ENCODE measurements around the gene VGLL2.
"Not testable (repeated sequence)": the region's sequence is repeated elsewhere in the genome, so short reads cannot be mapped to it uniquely, and the experiment has no call there.

VGLL2 gene

DNA sequence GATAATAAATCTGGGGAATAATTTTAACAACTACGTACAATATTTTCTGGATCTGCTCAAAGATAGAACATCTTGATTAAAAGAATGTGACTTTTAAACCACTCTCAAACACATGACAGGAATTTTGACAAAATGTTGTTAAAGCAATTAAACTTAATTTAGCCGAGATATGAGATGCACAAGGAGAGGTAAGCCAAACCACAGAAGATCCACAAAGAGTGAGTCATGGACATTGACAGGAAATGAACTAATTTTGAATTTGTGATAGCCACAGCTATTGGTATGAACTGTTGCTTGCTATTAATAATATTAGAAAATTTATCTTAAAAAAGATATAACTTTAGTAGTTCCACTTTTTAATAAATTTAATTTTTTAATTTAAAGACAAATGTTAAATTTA, 27.8 kb upstream of the VGLL2 start:
- no peaks in the 10 kb centered on the region for H3K36me3 ChIP-seq
- H3K9ac ChIP-seq, result no peak overlapping the region
- H3K27me3 ChIP-seq, result no peaks in the 10 kb centered on the region
- no peak for TF ChIP-seq Cebpa-rat (IDR thresholded peaks at IDR 0.05)
- H4K20me1 ChIP-seq, result no peaks in the 10 kb centered on the region
- H3K9me3 ChIP-seq (replicated peaks in 1 of 11), result no peaks in the 10 kb centered on the region
- no peak overlapping the region for H3K4me3 ChIP-seq
- peaks cover 0 to 19% (median 6%) of the 10 kb centered on the region in 10 experiments; a peak in 10 of 20 replicates for H3K4me1 ChIP-seq
- H3K4me2 ChIP-seq, result peak overlapping the region in 6 of 11 experiments; percentile 19 to 58 (median 36); a peak in 7 of 22 replicates
- no peak overlapping the region for H3K27ac ChIP-seq

DNA sequence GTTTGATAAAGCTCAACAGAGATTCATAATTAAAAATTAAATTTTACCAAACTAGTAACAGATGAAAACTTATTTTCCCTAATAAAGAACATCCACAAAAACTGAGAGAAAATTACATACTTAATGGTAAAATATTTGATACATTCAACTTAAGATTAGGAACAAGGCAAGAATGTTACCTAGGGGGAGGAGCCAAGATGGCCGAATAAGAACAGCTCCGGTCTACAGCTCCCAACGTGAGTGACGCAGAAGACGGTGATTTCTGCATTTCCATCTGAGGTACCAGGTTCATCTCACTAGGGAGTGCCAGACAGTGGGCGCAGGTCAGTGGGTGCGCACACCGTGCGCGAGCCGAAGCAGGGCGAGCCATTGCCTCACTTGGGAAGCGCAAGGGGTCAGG, 20.8 kb upstream of the VGLL2 start:
- H3K4me3 ChIP-seq; H3K9ac ChIP-seq; H3K36me3 ChIP-seq; H3K27me3 ChIP-seq; H3K9me3 ChIP-seq (replicated peaks in 1 of 11); H3K27ac ChIP-seq; H4K20me1 ChIP-seq; H3K4me1 ChIP-seq; H3K4me2 ChIP-seq: not testable (repeated sequence)

DNA sequence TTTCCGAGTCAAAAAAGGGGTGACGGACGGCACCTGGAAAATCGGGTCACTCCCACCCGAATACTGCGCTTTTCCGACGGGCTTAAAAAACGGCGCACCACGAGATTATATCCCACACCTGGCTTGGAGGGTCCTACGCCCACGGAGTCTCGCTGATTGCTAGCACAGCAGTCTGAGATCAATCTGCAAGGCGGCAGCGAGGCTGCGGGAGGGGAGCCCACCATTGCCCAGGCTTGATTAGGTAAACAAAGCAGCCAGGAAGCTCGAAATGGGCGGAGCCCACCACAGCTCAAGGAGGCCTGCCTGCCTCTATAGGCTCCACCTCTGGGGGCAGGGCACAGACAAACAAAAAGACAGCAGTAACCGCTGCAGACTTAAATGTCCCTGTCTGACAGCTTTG, 20.4 kb upstream of the VGLL2 start:
- H3K4me3 ChIP-seq; H3K27me3 ChIP-seq; H4K20me1 ChIP-seq; H3K36me3 ChIP-seq; H3K27ac ChIP-seq; H3K9ac ChIP-seq; H3K4me1 ChIP-seq; H3K4me2 ChIP-seq; H3K9me3 ChIP-seq (replicated peaks in 1 of 11): not testable (repeated sequence)

DNA sequence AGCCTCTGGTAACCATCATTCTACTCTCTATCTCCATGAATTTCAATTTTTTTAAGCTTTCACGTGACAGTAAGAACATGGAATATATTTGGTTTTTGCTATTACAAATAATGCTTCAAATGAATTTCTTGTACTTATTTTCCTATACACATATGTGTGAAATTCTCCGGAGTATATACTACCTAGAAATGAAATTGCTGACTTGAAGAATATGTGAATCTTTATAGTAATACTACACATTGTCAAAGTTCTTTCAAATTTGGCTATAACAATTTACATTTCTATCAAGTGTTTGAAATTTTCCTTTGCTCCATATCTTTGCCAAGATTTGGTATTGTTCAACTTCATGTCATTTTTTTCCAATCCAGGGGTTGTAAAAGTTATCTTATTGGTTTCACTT, 11.6 kb upstream of the VGLL2 start:
- peaks cover 0 to 5% (median 0%) of the 10 kb centered on the region in 11 experiments; a peak in 2 of 22 replicates for H3K9me3 ChIP-seq (replicated peaks in 1 of 11)
- H3K27me3 ChIP-seq, result no peaks in the 10 kb centered on the region
- no peaks in the 10 kb centered on the region for H4K20me1 ChIP-seq
- no peak overlapping the region for H3K4me2 ChIP-seq
- H3K27ac ChIP-seq, result no peak overlapping the region
- H3K4me3 ChIP-seq, result no peak overlapping the region
- no peak for TF ChIP-seq Cebpa-rat (IDR thresholded peaks at IDR 0.05)
- H3K36me3 ChIP-seq, result no peaks in the 10 kb centered on the region
- H3K9ac ChIP-seq, result no peak overlapping the region
- no peaks in the 10 kb centered on the region for H3K4me1 ChIP-seq

DNA sequence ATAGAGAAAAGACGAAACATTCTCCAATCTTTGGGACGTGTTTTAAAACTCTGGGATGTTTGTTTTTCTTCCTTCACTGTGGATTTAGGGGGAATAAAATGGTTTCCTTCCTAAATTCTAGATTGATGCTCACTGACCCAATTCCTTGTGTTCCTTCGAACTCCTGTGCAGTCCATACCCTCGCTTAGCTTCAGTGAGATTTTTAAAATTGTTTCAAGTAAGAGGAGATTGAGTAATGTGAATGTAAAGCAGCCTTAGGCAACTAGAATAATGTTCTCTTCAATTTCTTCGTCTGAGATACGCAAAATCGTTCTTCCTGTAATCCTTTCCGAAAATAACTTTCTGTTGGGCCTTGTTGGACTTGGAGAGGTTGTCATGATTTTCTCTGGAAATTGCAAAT, 2.6 kb upstream of the VGLL2 start:
- TF ChIP-seq Cebpa-rat (IDR thresholded peaks at IDR 0.05), result no peak
- no peaks in the 10 kb centered on the region for H4K20me1 ChIP-seq
- H3K9ac ChIP-seq, result no peak overlapping the region
- peaks cover 0 to 30% (median 0%) of the 10 kb centered on the region in 10 experiments; a peak in 4 of 20 replicates for H3K4me1 ChIP-seq
- H3K9me3 ChIP-seq (replicated peaks in 1 of 11), result peaks cover 16 to 30% (median 20%) of the 10 kb centered on the region in 11 experiments
- H3K27me3 ChIP-seq, result peaks cover 0 to 16% (median 9%) of the 10 kb centered on the region in 11 experiments; a peak in 10 of 22 replicates
- H3K36me3 ChIP-seq, result no peaks in the 10 kb centered on the region
- no peak overlapping the region for H3K4me2 ChIP-seq
- H3K27ac ChIP-seq, result no peak overlapping the region
- no peak overlapping the region for H3K4me3 ChIP-seq

DNA sequence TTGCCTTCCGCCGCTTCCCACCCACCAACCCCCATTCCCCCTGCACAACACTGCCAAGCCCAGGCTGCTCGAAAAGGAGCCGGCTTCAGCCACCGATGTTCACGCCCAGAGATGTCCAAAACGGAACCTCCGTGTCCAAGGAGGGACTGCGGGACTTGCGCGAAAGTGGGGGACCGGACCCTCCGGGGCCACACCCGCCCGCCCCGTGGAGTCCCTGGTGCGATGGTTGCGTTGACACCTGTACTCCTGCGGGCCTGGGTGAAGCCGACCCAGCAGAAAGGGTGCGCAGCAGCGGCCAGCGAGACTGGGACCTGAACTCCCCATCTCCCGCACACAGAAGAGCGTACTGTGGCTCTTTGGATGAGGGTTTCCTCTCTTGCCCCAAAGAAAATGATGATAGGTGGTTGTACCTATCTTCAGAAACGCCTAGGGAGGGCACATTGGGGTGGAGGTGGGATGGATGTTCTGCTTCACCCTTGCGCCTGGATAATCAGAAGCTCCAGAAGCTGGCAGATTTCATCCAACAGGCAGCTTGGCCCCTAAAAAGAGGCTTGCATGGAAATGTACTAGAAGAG, 1.9 kb upstream of the VGLL2 start:
- H3K9ac ChIP-seq, result no peak overlapping the region
- no peaks in the 10 kb centered on the region for H4K20me1 ChIP-seq
- H3K27me3 ChIP-seq, result peaks cover 0 to 22% (median 10%) of the 10 kb centered on the region in 11 experiments; a peak in 10 of 22 replicates
- no peaks in the 10 kb centered on the region for H3K36me3 ChIP-seq
- H3K9me3 ChIP-seq (replicated peaks in 1 of 11), result peaks cover 16 to 30% (median 20%) of the 10 kb centered on the region in 11 experiments
- no peak overlapping the region for H3K27ac ChIP-seq
- TF ChIP-seq Cebpa-rat (IDR thresholded peaks at IDR 0.05), result no peak
- H3K4me3 ChIP-seq, result no peak overlapping the region
- H3K4me1 ChIP-seq, result peaks cover 0 to 30% (median 0%) of the 10 kb centered on the region in 10 experiments; a peak in 4 of 20 replicates
- H3K4me2 ChIP-seq, result no peak overlapping the region

DNA sequence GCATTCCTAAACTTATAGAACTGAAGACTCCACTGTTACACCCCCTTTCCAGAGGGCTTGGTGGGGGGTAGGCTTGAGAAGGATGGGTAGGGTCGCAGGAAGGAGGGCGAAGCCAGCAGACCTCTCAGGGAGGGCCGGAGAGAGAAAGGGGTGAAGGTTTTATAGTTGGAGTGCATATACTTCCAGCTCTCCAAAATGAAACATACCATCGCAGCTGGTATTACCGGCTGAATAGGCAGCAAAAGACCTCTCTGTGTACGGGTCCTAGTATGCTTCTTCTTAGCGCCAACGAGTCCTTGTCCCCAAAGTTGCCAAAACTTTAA, 1.0 kb upstream of the VGLL2 start:
- H3K4me3 ChIP-seq, result no peak overlapping the region
- H4K20me1 ChIP-seq, result no peaks in the 10 kb centered on the region
- no peaks in the 10 kb centered on the region for H3K36me3 ChIP-seq
- H3K9me3 ChIP-seq (replicated peaks in 1 of 11), result peaks cover 16 to 30% (median 20%) of the 10 kb centered on the region in 11 experiments
- H3K27ac ChIP-seq, result no peak overlapping the region
- peaks cover 0 to 26% (median 10%) of the 10 kb centered on the region in 11 experiments; a peak in 10 of 22 replicates for H3K27me3 ChIP-seq
- no peak for TF ChIP-seq Cebpa-rat (IDR thresholded peaks at IDR 0.05)
- peaks cover 0 to 30% (median 0%) of the 10 kb centered on the region in 10 experiments; a peak in 4 of 20 replicates for H3K4me1 ChIP-seq
- no peak overlapping the region for H3K9ac ChIP-seq
- H3K4me2 ChIP-seq, result no peak overlapping the region

DNA sequence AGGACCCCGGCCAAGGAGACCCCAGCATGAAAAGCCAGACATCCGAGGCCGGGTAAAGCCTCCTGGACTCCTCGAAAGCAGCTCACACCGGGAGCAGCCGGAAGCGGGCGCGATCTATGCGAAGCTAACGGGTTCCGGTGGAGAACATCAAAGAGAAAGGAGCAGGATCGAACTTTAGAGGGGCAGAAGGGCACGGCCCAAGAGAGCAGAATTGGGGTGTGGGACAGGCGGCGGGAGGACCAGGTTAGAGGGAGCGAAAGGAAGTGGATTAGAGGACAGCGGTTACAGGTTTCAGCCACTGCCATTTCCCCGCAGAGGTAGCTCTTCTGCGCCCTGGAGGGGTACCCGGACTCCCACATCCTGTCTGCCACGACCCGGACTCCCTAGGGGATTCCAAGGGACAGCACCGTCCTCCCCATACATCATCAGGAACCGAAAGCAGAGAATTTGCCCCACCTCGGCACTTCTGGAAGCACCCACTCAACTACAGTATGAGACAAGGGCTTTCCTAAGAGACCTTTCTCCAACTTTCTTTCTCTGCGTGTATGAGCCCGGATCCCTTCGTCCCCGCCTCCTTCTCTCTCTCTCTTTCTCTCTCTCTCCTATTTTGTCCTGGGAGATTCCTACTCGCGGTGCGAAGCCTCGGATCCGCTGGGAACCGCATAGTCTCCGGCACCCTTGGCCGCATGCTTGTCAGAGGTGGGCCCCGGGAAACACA, 507 bp upstream of the VGLL2 start:
- Histone ChIP-seq H3K9me3 (replicated peaks in 1 of 11) (peaks cover 16 to 32% (median 21%) of the 10 kb centered on the region in 11 experiments), H4K20me1 (no peaks in the 10 kb centered on the region), H3K4me2 (no peak overlapping the region), H3K4me1 (peaks cover 0 to 30% (median 0%) of the 10 kb centered on the region in 10 experiments; a peak in 4 of 20 replicates), H3K27me3 (peaks cover 0 to 26% (median 10%) of the 10 kb centered on the region in 11 experiments; a peak in 10 of 22 replicates), H3K36me3 (no peaks in the 10 kb centered on the region), H3K4me3 (no peak overlapping the region), H3K27ac (no peak overlapping the region), H3K9ac (no peak overlapping the region)
- TF ChIP-seq Cebpa-rat (IDR thresholded peaks at IDR 0.05), result no peak

DNA sequence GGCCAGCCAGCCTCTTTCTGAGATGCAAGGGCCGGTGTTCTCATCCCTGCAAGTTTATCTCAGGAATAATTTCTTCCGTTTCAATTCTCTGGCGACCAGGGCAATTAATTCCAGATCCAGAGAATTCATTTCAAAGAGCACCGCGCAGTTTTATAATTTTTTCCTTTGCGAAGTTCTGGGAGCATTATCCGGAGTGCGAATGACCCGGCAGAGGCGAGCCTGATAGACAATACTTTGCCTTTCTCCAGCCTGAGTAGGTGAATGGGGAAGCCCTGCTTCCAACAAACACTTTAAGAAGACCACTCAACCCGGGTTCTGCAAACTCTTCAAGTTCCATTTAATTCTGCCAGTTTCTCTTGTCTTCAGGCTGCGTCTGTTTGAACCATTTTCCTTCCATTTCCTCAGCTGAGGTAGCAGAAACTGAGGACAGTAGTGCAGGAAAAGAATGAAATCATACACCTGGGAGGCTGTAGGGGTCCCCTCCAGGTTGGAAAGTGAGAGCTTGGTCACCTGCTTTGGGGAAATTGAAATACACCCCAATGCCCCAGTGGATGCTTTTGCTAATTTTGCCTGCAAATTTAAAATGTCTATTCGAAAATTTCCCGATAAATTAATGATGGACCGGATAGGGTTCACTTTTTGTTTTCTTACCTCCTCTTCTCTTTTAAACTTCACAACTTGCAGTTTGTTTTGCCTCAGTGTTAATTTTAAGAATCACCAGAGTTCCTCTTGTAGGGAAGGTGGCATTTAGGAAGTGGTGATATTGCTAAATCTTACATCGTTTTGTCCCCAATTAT, 1.1 kb downstream of the VGLL2 start:
- TF ChIP-seq Cebpa-rat (IDR thresholded peaks at IDR 0.05), result no peak
- Histone ChIP-seq H4K20me1 (no peaks in the 10 kb centered on the region), H3K9me3 (replicated peaks in 1 of 11) (peaks cover 20 to 45% (median 33%) of the 10 kb centered on the region in 11 experiments), H3K4me3 (no peak overlapping the region), H3K27me3 (peaks cover 0 to 26% (median 10%) of the 10 kb centered on the region in 11 experiments; a peak in 10 of 22 replicates), H3K9ac (no peak overlapping the region), H3K27ac (no peak overlapping the region), H3K4me1 (peaks cover 0 to 24% (median 0%) of the 10 kb centered on the region in 10 experiments; a peak in 6 of 20 replicates), H3K36me3 (no peaks in the 10 kb centered on the region), H3K4me2 (peak overlapping the region in 2 of 11 experiments; percentile 27 to 30; a peak in 2 of 22 replicates)
